ENCODE data around the gene VPS8. TPM values are rescaled to one million over a fixed set of nuclear protein-coding genes. Genes with fewer than 3 reads are reported as not detected.

The VPS8 gene
- total RNA-seq, 4 donors from 2014 or later = 32.5 to 63.7 (median 45.6) TPM

DNA sequence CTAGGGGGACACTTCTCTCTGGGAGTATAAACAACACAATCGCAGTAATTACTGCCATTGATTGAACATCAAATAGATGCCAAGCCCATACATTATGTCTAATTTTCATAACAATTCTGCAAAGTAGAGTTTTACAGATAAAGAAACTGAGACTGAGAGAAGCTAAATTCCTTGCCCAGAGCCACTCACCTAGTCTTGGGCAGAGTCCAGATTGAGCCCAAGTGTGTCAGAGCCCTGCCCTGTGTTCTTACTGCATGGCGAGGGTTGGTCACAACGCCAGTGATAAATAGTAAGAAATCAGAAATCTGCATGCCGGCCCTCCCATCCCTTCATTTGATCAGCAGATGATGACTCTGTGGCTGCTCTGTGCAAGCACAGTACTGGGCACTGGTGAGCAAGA, 234.6 kb downstream of the VPS8 start:
- no peak for DNase-seq (ENCODE audit: low spot score)
- ATAC-seq (ENCODE audit: low FRiP score) = no peak
- TF ChIP-seq CTCF (IDR thresholded peaks at IDR 0.05) = no peak

GRCh38 chr3:185049710-185050109, 237.7 kb downstream of the VPS8 start:
- no peak for TF ChIP-seq CTCF (IDR thresholded peaks at IDR 0.05)
- ATAC-seq (ENCODE audit: low FRiP score) (no peak), DNase-seq (ENCODE audit: low spot score) (no peak)

DNA sequence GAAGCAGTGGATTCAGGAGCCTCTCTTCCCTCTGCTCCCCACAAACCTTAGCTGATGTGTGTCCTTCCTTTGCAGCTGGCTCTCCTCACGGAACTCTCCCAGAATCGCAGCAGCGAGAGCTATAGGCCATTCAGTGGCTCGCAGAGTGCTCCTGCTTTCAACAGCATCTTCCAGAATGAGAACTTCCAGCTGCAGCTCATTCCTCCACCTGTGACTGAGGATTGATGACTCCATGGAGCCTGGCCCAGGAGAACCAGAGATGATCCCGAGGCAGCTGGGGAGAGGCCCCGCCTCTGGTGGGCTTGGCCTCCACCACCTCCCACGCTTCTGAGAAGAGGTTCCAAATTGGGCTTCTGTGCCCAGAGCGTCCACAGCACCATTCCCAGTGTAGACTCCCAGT, 239.8 kb downstream of the VPS8 start:
- no peak for TF ChIP-seq CTCF (IDR thresholded peaks at IDR 0.05)
- ATAC-seq (ENCODE audit: low FRiP score) = no peak
- no peak for DNase-seq (ENCODE audit: low spot score)

GRCh38 chr3:185052631-185053030, 240.7 kb downstream of the VPS8 start:
- TF ChIP-seq CTCF (IDR thresholded peaks at IDR 0.05) = no peak
- DNase-seq (ENCODE audit: low spot score) (no peak), ATAC-seq (ENCODE audit: low FRiP score) (no peak)

DNA sequence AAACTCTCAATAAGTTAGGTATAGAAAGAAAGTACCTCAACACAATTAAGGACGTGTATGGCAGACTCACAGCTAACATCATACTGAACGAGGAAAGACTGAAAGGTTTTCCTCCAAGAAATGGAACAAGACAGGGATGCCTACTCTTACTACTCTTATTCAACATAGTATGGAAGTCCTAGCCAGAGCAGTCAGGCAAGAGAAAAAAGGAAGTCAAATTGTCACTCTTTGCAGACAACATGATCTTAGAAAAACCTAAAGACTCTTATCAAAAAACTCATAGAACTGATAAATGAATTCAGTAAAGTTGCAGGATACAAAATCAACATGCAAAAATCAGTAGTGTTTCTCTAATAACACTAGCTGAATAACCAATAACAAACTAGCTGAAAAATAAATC, 244.9 kb downstream of the VPS8 start:
- no peak for TF ChIP-seq CTCF (IDR thresholded peaks at IDR 0.05)
- ATAC-seq (ENCODE audit: low FRiP score) = no peak

GRCh38 chr3:185057829-185058228, 245.9 kb downstream of the VPS8 start:
- TF ChIP-seq CTCF (IDR thresholded peaks at IDR 0.05) = no peak
- ATAC-seq (ENCODE audit: low FRiP score) (no peak), DNase-seq (ENCODE audit: low spot score) (no peak)

More for the DNA sequence above, 244.9 kb downstream of the VPS8 start:
- DNase-seq (ENCODE audit: low spot score) = no peak

GRCh38 chr3:185058796-185059195, 246.8 kb downstream of the VPS8 start:
- TF ChIP-seq CTCF (IDR thresholded peaks at IDR 0.05) = no peak
- DNase-seq (ENCODE audit: low spot score) (no peak), ATAC-seq (ENCODE audit: low FRiP score) (no peak)
